NCI-H510A treated with DMSO at 0.1 percent for 48 hours (cell line): Measurements from ENCODE around the gene DIP2C.
A peak's percentile ranks its signal among the peaks of the same experiment; 100 is the strongest.
"Not testable (repeated sequence)": the region's sequence is repeated elsewhere in the genome, so short reads cannot be mapped to it uniquely, and the experiment has no call there.

Experiments
- DNase-seq: peaks from one replicate; lab custom pipeline; 2025; lab: John Stamatoyannopoulos, UW

Gene DIP2C, protein sequence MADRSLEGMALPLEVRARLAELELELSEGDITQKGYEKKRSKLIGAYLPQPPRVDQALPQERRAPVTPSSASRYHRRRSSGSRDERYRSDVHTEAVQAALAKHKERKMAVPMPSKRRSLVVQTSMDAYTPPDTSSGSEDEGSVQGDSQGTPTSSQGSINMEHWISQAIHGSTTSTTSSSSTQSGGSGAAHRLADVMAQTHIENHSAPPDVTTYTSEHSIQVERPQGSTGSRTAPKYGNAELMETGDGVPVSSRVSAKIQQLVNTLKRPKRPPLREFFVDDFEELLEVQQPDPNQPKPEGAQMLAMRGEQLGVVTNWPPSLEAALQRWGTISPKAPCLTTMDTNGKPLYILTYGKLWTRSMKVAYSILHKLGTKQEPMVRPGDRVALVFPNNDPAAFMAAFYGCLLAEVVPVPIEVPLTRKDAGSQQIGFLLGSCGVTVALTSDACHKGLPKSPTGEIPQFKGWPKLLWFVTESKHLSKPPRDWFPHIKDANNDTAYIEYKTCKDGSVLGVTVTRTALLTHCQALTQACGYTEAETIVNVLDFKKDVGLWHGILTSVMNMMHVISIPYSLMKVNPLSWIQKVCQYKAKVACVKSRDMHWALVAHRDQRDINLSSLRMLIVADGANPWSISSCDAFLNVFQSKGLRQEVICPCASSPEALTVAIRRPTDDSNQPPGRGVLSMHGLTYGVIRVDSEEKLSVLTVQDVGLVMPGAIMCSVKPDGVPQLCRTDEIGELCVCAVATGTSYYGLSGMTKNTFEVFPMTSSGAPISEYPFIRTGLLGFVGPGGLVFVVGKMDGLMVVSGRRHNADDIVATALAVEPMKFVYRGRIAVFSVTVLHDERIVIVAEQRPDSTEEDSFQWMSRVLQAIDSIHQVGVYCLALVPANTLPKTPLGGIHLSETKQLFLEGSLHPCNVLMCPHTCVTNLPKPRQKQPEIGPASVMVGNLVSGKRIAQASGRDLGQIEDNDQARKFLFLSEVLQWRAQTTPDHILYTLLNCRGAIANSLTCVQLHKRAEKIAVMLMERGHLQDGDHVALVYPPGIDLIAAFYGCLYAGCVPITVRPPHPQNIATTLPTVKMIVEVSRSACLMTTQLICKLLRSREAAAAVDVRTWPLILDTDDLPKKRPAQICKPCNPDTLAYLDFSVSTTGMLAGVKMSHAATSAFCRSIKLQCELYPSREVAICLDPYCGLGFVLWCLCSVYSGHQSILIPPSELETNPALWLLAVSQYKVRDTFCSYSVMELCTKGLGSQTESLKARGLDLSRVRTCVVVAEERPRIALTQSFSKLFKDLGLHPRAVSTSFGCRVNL (N-terminal part only)

DNA sequence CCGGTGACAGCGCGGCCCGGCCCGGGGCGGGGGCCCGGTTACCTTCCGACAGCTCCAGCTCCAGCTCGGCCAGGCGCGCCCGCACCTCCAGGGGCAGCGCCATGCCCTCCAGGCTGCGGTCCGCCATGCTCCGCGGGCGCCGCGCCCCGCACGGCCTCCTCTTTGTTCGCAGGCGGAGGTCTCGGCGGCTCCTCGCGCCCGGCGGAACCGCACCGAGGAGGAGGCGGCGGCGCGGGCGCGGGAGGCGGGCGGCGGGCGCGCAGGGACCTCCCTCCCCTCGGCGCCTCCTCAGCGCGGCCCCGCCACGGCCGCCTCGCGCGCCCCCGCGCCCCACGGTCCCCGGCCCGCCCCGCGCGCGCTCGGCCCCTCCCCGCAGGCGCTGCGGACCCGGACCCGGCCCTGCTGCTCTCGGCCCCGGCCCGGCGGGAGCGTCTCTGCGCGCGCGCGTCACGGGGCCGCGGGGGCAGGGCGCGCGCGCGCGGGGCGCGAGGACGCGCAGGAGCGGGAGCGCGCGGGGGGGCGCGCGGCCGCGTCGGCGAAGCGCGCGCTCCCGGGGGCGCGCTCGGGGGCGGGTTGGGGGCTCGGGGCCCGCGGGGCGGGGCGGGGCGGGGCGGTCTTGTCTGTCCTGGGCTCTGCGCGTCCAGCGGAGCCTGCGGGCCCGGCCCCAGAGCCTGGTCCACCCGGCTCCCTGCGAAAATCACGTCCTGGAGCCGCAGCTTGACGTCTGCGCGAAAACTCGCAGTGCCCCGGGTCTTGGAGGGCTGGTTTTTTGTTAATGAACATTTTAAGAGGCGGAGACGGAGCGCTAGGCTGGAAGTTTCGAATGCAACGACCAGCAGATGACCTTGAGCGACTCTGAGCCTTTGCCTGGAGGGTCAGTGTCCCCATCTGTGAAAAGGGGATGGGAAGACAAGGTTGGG, at the start of gene DIP2C:
DIP2C (minus strand) TSS at position 217 of the 920 bp plus-strand sequence; CDS start at position 127, 90 bp downstream.
- peak; percentile 15 for DNase-seq

DNA sequence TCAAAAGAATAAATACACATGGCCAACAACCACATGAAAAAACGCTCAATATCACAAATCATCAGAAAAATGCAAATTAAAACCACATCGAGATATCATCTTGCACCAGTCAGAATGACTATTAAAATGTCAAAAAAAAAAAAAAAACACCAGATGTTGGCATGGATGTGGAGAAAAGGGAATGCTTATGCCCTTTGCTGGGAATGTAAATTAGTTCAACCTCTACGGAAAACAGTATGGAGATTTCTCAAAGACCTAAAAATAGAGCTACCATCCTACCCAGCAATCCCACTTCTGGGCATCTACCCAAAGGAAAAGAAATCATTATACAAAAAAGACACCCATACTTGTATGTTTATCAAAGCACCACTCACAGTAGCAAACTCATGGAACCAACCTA, 45.0 kb upstream of the DIP2C start:
- DNase-seq, result no peak

DNA sequence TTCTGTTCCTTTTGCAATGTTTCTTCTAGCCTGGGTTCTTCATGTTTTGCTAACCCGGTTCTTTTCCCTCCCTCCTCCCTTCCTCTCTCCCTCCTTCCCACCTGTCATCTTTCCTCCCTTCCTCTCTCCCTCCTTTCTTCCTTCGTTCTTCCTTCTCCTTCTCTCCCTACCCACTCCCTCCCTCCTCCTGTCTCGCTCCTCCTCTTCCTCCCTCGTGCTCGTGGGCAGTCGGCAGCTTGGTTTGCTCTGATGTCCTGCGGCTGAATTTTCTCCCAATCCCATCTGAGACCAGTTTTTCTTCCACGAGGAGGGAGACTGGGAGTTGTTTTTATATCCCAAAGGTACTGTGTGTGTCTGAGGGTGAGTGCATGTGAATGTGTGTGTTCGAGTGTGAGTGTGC, 43.6 kb upstream of the DIP2C start:
- DNase-seq, result no peak

DNA sequence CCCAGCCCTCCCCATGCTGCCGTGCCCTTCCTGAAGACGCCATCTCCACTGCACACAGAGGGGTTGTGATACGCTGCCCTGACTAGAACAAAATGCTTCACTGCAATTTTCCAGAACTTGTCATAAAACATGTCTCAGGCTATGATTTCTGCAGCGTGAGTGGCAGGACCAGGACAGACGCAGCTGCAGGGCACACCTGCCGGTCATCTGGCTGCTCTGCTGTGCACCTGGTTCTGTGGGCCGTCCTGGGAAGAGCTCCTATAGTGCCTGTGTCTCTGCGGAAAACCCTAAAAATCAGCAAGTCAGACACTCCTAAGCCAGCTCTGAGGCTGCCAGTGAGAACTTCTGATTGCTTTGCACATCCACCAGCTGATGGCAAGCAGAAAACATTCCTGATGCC, 39.7 kb upstream of the DIP2C start:
- DNase-seq, result peak; percentile 11

DNA sequence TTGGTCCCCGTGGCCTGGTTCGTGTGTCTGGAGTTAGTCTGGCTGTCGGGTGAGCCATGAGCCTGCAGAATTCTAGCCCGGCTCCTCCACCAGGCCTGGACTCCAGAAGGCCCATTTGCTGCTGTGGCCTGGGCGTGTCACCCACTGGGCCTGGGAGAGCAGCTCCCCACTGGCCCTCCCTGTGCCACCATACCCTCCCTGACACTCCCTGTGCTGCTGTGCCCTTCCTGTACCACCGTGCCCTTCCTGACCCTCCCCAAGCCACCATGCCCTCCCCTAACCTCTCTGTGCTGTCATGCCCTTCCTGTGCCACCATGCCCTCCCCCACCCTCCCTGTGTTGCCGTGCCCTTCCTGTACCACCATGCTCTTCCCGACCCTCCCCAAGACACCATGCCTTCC, 39.1 kb upstream of the DIP2C start:
- DNase-seq, result no peak

DNA sequence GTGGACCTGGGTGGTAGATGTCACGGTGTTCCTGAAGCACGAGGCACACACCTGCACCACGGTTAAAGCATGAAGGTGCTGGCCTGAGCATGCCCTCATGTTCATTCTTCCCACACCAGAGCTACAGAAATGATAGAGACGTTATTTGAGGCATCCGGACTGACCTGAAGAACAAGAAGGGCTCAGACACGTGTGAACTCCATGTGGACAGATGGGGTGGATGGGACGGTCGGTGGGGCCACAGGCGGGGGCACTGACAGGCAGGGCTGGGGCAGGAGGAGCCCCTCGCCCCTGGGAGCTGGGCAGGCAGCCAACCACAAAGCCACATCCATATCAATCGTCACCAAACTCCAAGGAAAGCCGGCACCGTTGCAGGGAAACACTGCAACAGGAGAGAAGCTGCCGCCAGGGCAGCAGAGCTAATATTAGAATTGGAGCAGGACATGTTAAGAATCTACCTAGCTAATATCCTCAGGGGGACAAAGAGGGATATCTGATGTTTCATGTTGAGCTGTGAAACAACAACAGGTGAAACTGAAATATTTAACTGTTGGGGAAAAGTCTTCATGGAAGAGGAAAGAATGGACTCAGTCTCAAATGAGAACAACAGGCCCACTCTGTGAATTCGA, 37.8 kb upstream of the DIP2C start:
- DNase-seq, result no peak

DNA sequence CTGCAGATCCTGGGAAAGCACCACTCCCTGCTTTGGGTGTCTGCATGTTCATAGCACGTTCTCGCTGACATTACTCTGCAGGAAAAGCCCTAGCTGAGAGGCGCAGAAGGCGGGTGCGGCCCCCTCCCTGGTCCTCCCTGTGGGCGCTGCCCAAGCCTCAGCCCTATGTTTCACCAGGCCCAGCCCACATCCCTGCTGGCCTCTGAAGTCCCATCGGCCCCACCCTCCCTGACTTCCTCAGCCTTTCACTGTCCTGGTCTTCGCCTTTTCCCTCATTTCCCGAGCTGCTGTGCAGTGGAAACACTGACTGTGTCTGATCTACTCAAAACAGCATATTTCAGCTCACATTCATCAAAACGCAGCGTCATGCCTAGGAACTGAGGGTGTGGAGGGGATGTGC, 36.3 kb upstream of the DIP2C start:
- DNase-seq, result no peak

DNA sequence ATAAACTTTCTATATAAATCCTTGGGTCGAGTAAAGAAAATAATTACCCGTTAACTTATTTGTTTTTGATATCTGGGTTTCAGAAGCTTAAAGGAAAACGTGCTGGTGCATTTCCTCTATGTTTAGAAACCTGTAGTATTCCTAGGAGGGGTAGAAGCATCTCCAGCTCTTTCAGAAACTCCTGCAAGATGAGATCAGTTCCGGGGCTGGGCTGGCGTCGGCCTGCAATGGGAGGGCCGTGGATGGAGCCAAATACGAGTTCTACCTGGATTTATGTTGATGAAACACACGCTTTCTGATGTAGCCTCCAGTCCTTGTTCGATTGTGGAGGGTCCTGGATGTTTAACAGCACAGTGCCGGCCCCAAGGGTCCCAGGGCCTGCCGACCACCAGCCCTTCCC, 35.8 kb upstream of the DIP2C start:
- DNase-seq, result no peak

DNA sequence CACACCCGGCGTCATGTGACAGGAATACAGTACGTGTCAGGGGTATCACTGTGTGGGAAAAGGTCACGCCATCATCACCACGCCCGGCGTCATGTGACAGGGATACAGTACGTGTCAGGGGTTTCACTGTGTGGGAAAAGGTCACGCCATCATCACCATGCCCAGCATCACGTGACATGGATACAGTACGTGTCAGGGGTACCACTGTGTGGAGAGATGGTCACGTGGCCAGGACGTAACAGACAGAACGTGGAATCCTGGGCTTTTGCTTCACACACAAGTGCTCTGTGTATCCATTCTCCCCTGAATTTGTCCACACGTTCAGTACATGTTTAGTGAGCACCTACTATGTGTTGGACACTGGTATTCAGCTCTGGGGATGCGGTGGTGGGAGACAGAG, 34.5 kb upstream of the DIP2C start:
- no peak for DNase-seq

DNA sequence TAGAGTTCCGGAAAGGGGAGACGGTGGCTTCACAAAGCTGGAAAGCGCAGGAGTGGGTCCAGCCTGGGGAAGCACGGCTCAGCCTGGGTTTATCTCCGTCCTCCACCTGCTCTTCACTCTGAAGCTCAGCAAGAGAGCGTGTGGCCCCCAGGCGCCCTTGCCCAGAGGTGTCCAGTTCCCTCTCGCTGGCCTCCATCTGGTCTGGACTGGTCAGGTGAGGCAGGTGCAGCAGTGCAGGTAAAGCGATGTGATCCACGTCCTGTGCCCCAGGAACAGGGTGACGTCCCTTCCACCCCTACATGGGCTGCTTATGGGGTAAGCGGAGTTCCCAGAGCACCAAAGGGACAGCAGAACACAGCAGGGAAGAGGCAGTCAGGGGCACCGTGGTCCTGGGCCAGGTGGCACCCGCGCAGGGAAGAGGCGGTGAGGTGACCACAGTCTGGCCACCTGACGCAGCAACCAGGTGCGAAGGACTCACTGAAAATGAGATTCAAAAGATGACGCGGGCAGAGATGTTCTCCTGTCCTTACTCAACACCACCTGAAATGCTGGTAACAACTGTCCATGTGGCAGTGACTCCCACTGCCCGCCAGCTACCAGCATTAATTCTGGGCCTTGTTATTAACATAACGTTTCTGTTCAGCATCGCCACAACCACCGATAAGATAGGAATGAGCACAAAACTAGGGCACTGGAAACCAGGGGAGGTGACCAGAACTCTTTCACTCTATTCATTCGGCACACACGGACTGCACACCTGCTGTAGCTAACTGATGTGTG, 33.0 kb upstream of the DIP2C start:
- DNase-seq, result no peak

DNA sequence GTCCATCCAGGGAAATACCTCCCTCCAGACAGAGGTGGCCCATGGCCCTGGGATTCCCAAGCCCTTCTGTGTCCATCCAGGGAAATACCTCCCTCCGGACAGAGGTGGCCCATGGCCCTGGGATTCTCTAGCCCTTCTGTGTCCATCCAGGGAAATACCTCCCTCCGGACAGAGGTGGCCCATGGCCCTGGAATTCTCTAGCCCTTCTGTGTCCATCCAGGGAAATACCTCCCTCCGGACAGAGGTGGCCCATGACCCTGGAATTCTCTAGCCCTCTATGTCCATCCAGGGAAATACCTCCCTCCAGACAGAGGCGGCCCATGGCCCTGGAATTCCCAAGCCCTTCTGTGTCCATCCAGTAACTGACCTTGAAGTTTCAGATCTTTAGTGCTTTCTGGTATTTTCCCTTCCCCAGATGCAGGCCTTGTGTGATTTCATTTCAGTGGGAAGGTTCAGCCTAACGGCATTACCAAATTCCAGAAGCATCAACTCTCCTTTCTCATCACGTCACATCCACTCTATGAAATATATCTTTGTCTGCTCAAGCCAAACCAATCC, 28.8 kb upstream of the DIP2C start:
- DNase-seq, result no peak

DNA sequence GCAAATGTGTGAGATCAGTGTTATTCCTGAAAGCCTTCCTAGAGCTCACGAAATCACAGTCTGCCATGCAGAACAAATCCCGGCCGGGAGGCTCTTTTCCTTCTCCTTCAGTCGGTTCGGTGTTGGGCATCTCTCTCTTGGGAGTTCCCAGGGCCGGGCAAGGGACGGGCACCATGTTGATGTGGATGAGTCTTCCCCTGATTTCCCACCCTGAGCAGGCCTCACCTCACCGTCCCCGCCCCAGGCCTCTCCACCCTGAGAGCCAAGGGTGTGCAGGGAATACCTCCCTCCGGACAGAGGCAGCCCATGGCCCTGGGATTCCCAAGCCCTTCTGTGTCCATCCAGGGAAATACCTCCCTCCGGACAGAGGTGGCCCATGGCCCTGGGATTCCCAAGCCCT, 28.0 kb upstream of the DIP2C start:
- DNase-seq, result no peak

DNA sequence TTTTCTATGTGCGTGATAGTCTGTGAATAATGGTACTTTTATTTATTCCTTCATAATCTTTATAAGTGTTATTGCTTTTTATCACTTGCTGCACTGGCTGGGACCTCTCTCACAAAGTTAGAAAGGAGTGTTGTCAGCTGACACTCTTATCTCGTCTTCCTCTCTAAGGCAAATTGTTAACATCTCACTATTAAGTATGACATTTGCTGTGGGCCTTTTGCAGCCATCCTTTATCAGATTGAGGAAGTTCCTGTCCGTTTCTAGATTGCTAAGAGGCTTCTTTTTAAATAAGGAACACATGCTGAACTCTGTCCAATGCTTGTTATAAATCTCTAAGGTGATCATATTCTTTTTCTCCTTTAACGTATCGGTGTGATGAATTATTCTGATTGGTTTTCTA, 27.4 kb upstream of the DIP2C start:
- no peak for DNase-seq

DNA sequence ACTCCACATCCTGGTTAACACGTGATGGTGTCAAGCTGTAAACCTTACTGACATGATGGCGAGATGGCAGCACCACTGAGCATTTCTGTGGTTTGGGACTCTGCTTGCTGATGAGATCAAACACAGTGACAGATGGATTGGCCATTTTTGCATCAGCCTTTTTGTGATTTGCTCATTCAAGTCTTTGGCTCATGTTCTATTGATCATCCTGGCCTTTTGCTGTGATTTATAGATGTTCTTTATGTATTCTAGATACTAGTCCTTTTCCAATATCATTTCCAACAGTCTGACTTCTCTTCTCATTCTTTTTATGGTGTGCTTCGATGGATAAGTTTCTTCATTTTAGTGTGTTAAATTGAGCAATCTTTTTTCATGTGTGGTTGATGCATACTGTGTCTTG, 24.7 kb upstream of the DIP2C start:
- DNase-seq, result no peak

DNA sequence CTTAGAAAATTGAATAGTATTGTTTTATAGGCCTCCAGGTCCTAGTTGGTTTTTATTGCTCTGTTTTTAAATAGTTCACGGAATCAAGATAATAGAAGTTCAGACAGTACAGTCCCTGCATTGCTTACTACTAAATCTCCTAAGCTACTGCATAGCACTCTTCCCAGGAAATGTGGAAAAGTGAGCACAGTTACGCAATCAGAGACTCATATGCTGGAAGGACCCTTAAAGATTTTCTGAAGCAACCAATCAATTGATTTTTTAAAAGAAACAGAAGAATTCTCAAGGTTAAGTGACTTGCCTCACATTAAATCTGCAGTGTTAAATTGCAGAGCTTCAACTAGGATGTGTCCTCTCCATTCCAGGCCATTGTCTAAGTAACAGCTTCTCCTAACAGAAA, 23.1 kb upstream of the DIP2C start:
- no peak for DNase-seq

DNA sequence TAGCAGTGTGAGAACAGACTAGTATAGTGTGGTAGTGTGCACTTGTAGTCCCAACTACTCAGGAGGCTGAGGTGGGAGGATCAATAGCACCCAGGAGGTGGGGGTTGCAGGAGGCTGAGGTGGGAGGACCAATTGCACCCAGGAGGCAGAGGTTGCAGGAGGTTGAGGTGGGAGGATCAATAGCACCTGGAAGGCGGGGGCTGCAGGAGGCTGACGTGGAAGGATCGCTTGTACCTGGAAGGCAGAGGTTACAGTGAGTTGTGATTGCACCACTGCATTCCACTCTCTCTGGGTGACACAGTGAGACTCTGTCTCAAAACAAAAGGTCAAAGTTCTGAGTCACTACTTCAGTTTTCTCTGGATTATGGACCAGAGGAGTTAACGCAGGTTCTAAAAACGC, 22.6 kb upstream of the DIP2C start:
- no peak for DNase-seq

DNA sequence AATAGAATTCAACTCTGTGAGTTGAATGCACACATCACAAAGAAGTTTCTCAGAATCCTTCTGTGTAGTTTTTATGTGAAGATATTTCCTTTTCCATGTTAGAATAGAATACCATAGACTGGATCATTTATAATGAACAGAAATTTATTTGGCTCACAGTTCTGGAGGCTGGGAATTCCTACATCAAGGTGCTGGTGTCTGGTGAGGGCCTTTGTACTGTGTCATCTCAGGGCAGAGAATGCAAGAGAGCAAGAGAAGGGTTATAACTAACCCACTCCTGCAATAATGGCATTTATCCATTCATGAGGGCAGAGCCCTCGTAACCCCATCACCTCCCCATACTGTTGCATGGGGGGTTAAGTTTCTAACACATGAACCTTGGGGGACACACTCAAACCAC, 18.4 kb upstream of the DIP2C start:
- no peak for DNase-seq

DNA sequence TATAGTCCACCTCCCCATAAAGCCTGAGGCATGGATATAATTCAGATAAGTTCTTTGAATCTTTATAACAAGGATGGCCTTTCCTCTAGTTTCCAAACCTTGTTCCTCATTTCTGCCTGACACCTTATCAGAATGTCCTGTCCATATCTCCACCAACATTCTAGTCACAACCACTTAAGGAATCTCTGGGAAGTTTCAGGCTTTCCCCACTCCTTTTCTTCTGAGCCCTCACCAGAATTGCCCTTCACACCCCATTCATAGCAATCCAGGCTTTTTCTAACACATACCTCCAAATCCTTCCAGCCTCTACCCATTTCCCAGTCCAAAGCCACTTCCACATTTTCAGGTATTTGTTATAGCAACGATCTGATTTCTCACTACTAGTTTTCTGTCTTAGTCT, 18.0 kb upstream of the DIP2C start:
- DNase-seq, result no peak

DNA sequence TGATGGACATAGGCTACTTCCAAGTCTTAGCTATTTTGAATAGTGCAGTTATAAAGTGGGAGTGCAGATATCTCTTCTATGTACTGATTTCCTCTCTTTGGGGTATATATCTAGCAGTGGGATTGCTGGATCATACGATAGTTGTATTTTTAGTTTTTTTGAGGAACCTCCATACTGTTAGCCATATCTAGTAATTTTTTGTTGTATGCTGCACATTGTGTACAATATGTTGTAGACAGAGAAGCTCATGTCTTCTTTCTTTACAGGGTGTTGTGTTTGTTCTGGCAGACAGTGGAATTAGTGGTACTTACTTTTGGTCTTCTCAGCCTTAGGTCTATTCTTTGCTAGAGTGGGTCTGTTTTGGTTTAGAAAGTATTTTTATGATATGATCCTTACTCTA, 13.7 kb upstream of the DIP2C start:
- no peak for DNase-seq

DNA sequence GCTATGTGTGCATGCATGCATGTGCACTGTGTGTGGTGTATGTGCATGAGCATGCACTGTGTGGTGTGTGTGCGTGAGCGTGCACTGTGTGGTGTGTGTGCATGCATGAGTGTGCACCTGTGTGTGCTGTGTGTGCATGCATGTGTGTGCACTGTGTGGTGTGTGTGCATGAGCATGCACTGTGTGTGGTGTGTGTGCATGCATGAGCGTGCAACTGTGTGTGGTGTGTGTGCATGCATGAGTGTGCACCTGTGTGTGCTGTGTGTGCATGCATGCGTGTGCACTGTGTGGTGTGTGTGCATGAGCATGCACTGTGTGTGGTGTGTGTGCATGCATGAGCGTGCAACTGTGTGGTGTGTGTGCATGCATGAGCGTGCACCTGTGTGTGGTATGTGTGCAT, 10.7 kb upstream of the DIP2C start:
- DNase-seq, result not testable (repeated sequence)
